K562 (cell line): ENCODE results near the gene SLC25A45. TPM values are rescaled to one million over a fixed set of nuclear protein-coding genes. Genes with fewer than 3 reads are reported as not detected.

Source experiments
- CAMTA2 ChIP-seq: fragments of 250-450 bp; sonication (Bioruptor Pico); conservative IDR thresholded peaks from 2 replicates; pipeline ENCODE4 v1.5.1; 2022
- CBFA2T2 ChIP-seq: fragments of 450-650 bp; conservative IDR thresholded peaks from 2 replicates; pipeline ENCODE4 v1.6.1; 2017; ENCODE audit warnings: mild to moderate bottlenecking
- GABPA ChIP-seq: fragments of 200-800 bp; sonication (Bioruptor generic); conservative IDR thresholded peaks from 2 replicates; pipeline ENCODE4 v1.6.1; 2016; ENCODE audit warnings: low read depth, missing genetic modification characterization, missing compliant biosample characterization
- GTF2F1 ChIP-seq: IDR thresholded peaks from 2 replicates; pipeline ENCODE4 v1.6.1; 2011; ENCODE audit warnings: low read depth, low read length, improper control_type of control experiment
- HINFP ChIP-seq: fragments of 450-650 bp; conservative IDR thresholded peaks from 2 replicates; pipeline ENCODE4 v1.6.1; 2016; ENCODE audit warnings: missing genetic modification characterization, low read depth, mild to moderate bottlenecking, control low read depth, missing compliant biosample characterization
- MNT ChIP-seq, 2 experiments: fragments of 450-650 bp; conservative IDR thresholded peaks; 2 replicates each; pipeline ENCODE4 v1.6.1; 2017; ENCODE audit warnings: mild to moderate bottlenecking in 2 of 2, moderate library complexity in 2 of 2
- NKRF ChIP-seq: fragments of 450-650 bp; IDR thresholded peaks from 2 replicates; pipeline ENCODE4 v1.6.1; 2016; ENCODE audit warnings: borderline replicate concordance
- NR1H2 ChIP-seq: sonication (generic); formaldehyde crosslinking; IDR thresholded peaks from 2 replicates; pipeline ENCODE4 v1.4.0; 2020; ENCODE audit warnings: mild to moderate bottlenecking, missing genetic modification reagents
- PCBP1 ChIP-seq: fragments of 200-400 bp; formaldehyde crosslinking; IDR thresholded peaks from 2 replicates; pipeline ENCODE4 v1.6.1; 2018; ENCODE audit warnings: mild to moderate bottlenecking, low read depth, low read length; ENCODE audit not compliant: poor library complexity, severe bottlenecking
- SMAD2 ChIP-seq: fragments of 150-350 bp; IDR thresholded peaks from 2 replicates; pipeline ENCODE4 v1.6.1; 2014; ENCODE audit warnings: low read depth, mild to moderate bottlenecking, low read length
- SRSF7 ChIP-seq: fragments of 200-400 bp; formaldehyde crosslinking; optimal IDR thresholded peaks from 2 replicates; pipeline ENCODE3; 2017; ENCODE audit warnings: mild to moderate bottlenecking, low read depth, low read length
- YY1 ChIP-seq, 3 experiments: IDR thresholded peaks; 2 replicates each; pipeline ENCODE4 v1.6.1; 2011; ENCODE audit warnings: low read length in 2 of 3, mild to moderate bottlenecking in 2 of 3, moderate library complexity in 2 of 3, borderline replicate concordance in 1 of 3, control low read depth in 1 of 3, low read depth in 1 of 3; ENCODE audit not compliant: insufficient read depth in 3 of 3, insufficient replicate concordance in 2 of 3, control insufficient read depth in 1 of 3, insufficient read length in 1 of 3; ENCODE audit errors: extremely low read depth in 1 of 3
- ZBED1 ChIP-seq: IDR thresholded peaks from 2 replicates; pipeline ENCODE4 v1.6.1; 2014
- ZBTB43 ChIP-seq: sonication (generic); formaldehyde crosslinking; IDR thresholded peaks from 2 replicates; pipeline ENCODE4 v1.8.0; 2023; ENCODE audit warnings: mild to moderate bottlenecking, missing genetic modification reagents
- ZNF23 ChIP-seq: fragments of 250-450 bp; sonication (Bioruptor Pico); IDR thresholded peaks from 2 replicates; pipeline ENCODE4 v1.4.0; 2020; ENCODE audit warnings: mild to moderate bottlenecking
- ZNF507 ChIP-seq: conservative IDR thresholded peaks from 2 replicates; pipeline ENCODE4 v1.6.1; 2017; ENCODE audit warnings: missing genetic modification characterization, missing compliant biosample characterization
- ZNF639 ChIP-seq, 2 experiments: fragments of 200-800 bp in 1 of 2; sonication (Bioruptor generic) in 1 of 2; sonication (generic) in 1 of 2; formaldehyde crosslinking in 1 of 2; IDR thresholded peaks in 1 of 2; conservative IDR thresholded peaks in 1 of 2; 2 replicates each; pipeline versions ENCODE4 v1.5.0 to v1.6.1; 2016 to 2020; ENCODE audit warnings: missing compliant biosample characterization in 1 of 2, missing genetic modification characterization in 1 of 2, missing genetic modification reagents in 1 of 2
- ZNF696 ChIP-seq: fragments of 250-450 bp; sonication (Bioruptor Pico); conservative IDR thresholded peaks from 2 replicates; pipeline ENCODE4 v1.4.0; 2020; ENCODE audit warnings: mild to moderate bottlenecking, moderate library complexity
- polyA plus RNA-seq, 8 experiments: library from polyadenylated mRNA; depleted of rRNA in 4 of 8; stranded (reverse) in 5 of 8; unstranded in 3 of 8; fragments of >200 nt; fragmentation: Nextera tagmentation in 2 of 8; fragmentation: Illumina TruSeq in 1 of 8; extraction: Ambion mirVana in 2 of 8; extraction: Trizol in 1 of 8; gene quantifications; 2 replicates each; pipeline versions ENCODE4 v1.2.1 to v1.2.3, GENCODE V29; 2011 to 2014; ENCODE audit warnings: inconsistent platforms in 1 of 8, missing spikeins in 1 of 8
- total RNA-seq, 7 experiments: library from RNA; depleted of rRNA in 6 of 7; stranded (reverse); fragments of >200 nt in 6 of 7; fragmentation: Illumina TruSeq in 2 of 7; extraction: Trizol in 2 of 7; gene quantifications; 2 replicates each; pipeline versions ENCODE4 v1.2.1 to v1.2.3, GENCODE V29; 2011 to 2021; ENCODE audit warnings: low replicate concordance in 1 of 7

Gene SLC25A45
- total and polyA plus RNA-seq, 9 of the 15 experiments (the other 6 are each of a cell fraction or from before 2014, with no cell fraction given), result 0.15 to 2.3 (median 0.68) TPM

GRCh38 chr11:65418681-65419459 lies 36.4 kb upstream of the SLC25A45 start (continued):
- TF ChIP-seq NKRF (no peak), HINFP (tag) (no peak), CAMTA2 (0 out of 2 replicates have a peak, but pooled peaks have one; percentile 21), ZNF23 (no peak), ZBTB43 (0 out of 2 replicates have a peak, but pooled peaks have one; percentile 64), SRSF7 (no peak), GTF2F1 (0 out of 2 replicates have a peak, but pooled peaks have one; percentile 66), YY1 (IDR thresholded peaks at IDR 0.05; ENCODE audit: borderline replicate concordance in 1 of 3, control insufficient read depth in 1 of 3, extremely low read depth in 1 of 3, insufficient read depth in 3 of 3, insufficient read length in 1 of 3, insufficient replicate concordance in 2 of 3, low read depth in 1 of 3, low read length in 2 of 3) (peak in 2 of 3 experiments; percentile 71 to 81), ZNF507 (tag) (no peak), ZNF639 (CRISPR knock-in tag; conservative IDR thresholded peaks at IDR 0.05 in 1 of 2, IDR thresholded peaks at IDR 0.05 in 1 of 2) (peak in 1 of 2 experiments; percentile 78; a peak in 2 of 4 replicates), PCBP1 (no peak), ZNF696 (CRISPR knock-in tag) (no peak), ZBED1 (no peak), SMAD2 (no peak), GABPA (tag) (no peak), CBFA2T2 (peak; percentile 60), NR1H2 (no peak), MNT (conservative IDR thresholded peaks at IDR 0.05) (no peak)
